Kidney (tissue), 14 donors: ENCODE data around the gene POLR2L. TPM values are rescaled to one million over a fixed set of nuclear protein-coding genes. Genes with fewer than 3 reads are reported as not detected.
A peak's percentile ranks its signal among the peaks of the same experiment; 100 is the strongest.

Source experiments
- DNase-seq, 5 donors: peaks; one replicate each; pipeline ENCODE4 v3.0.0-alpha.2; 2013 to 2020
- FAIRE-seq: peaks from 2 replicates; lab custom pipeline; 2012; peaks lifted over from hg19 to GRCh38; lab: Jason Lieb, UNC
- H3K27ac ChIP-seq, 2 donors: one replicate each; pipeline ENCODE4 v1.7.0; 2013; ENCODE audit warnings: low read depth in 2 of 2, low read length in 2 of 2, inconsistent platforms in 1 of 2
- H3K27me3 ChIP-seq: one replicate; pipeline ENCODE4 v1.7.1; 2013; ENCODE audit warnings: low read length, inconsistent platforms; ENCODE audit not compliant: control insufficient read depth, insufficient read depth
- H3K36me3 ChIP-seq, 3 donors: one replicate each; pipeline versions ENCODE4 v1.7.0 to v1.7.1; 2013; ENCODE audit warnings: low read length in 3 of 3, control low read depth in 1 of 3, inconsistent platforms in 1 of 3; ENCODE audit not compliant: insufficient read depth in 3 of 3, control insufficient read depth in 2 of 3
- H3K4me1 ChIP-seq, 3 donors: one replicate each; pipeline versions ENCODE4 v1.7.0 to v1.7.1; 2013; ENCODE audit warnings: low read length in 3 of 3, inconsistent platforms in 1 of 3, low read depth in 1 of 3; ENCODE audit not compliant: control insufficient read depth in 2 of 3, insufficient read depth in 2 of 3
- H3K4me3 ChIP-seq, 3 donors: one replicate each; pipeline versions ENCODE4 v1.7.0 to v1.8.1; 2013; ENCODE audit warnings: low read length in 3 of 3, control low read depth in 1 of 3, inconsistent platforms in 1 of 3
- H3K9ac ChIP-seq, 3 donors: one replicate each; pipeline versions ENCODE4 v1.7.0 to v1.7.1; 2013; ENCODE audit warnings: low read length in 3 of 3, control low read depth in 1 of 3, inconsistent platforms in 1 of 3
- H3K9me3 ChIP-seq, 3 donors: one replicate each; pipeline versions ENCODE4 v1.7.0 to v1.7.1; 2013; ENCODE audit warnings: low read length in 3 of 3, control low read depth in 1 of 3, inconsistent platforms in 1 of 3; ENCODE audit not compliant: control insufficient read depth in 2 of 3, insufficient read depth in 1 of 3
- CTCF ChIP-seq: IDR thresholded peaks from 3 replicates; pipeline ENCODE4 v1.5.1; 2012; ENCODE audit warnings: mild to moderate bottlenecking, moderate library complexity, borderline replicate concordance; ENCODE audit not compliant: insufficient read depth; ENCODE audit errors: extremely low read depth
- intact Hi-C: fragments of 100-400 bp; cut with DNase I; formaldehyde crosslinking; loops from one replicate; pipeline ENCODE4 v1.11.1; 2022
- polyA plus RNA-seq: library from polyadenylated mRNA; stranded (reverse); fragments of 350-450 nt; fragmentation: Illumina TruSeq; extraction: RNeasy Lipid Tissue Mini Kit (QIAGEN cat#74804); gene quantifications from one replicate; pipeline ENCODE4 v1.2.3, GENCODE V29; 2014; ENCODE audit warnings: low read depth, low replicate concordance; ENCODE audit not compliant: insufficient read depth
- total RNA-seq: library from RNA; stranded (reverse); fragmentation: NEBNext Ultra II Directional; extraction: Animal tissue kit (Norgen Biotek cat#: 25700); gene quantifications from one replicate; pipeline ENCODE4 v1.2.1, GENCODE V29; 2021
- donor health status: control.
- donor health status: control.
- donor health status: control.
- donor health status: control.
- donor health status: control.
- donor health status: DM: yes; HTN: yes; CAD: no.
- donor health status: Normal renal cell carcinoma (clear cell type).

Gene POLR2L
- total and polyA plus RNA-seq, 2 donors from 2014 or later: 107 to 376 TPM

- intact Hi-C loops: no loop called here
- peaks cover 0 to 7% (median 4%) of the 10 kb centered on the region in 3 donors for H3K4me1 ChIP-seq
- H3K9me3 ChIP-seq: no peaks in the 10 kb centered on the region
- TF ChIP-seq CTCF: no peak
- H3K36me3 ChIP-seq: no peaks in the 10 kb centered on the region
- H3K27ac ChIP-seq: no peak overlapping the region
- no peaks in the 10 kb centered on the region for H3K27me3 ChIP-seq
- H3K9ac ChIP-seq: no peak overlapping the region
- no peak overlapping the region for H3K4me3 ChIP-seq
- DNase-seq (no peak), FAIRE-seq (no peak)
Measured at GRCh38 chr11:875769-876301, 33.5 kb upstream of the POLR2L start.

DNA sequence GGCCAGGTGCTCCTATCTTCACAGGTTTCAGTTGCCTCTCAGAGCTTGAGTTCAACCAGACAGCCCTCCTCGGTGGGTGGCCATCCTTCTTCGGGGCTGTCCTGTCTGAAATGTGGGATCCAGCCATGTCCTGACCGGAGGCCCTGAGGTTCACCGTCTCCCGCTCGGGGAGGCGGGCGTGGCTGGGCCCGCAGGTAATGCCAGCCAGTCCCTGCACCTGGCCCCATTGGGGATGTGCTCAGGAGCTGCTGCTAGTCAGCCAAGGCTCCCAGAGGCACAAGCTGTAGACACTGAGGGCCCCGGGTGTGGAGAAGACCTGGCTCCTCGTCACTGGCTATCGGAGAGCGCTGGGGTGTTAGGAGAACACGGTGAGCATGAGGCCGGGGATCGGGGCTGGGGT, 32.9 kb upstream of the POLR2L start:
- Histone ChIP-seq H3K27me3 (no peaks in the 10 kb centered on the region), H3K4me3 (no peak overlapping the region), H3K4me1 (peaks cover 0 to 7% (median 4%) of the 10 kb centered on the region in 3 donors), H3K9ac (no peak overlapping the region), H3K36me3 (no peaks in the 10 kb centered on the region), H3K9me3 (no peaks in the 10 kb centered on the region), H3K27ac (no peak overlapping the region)
- TF ChIP-seq CTCF: no peak
- intact Hi-C loops: no loop called here
- DNase-seq (no peak), FAIRE-seq (no peak)

- Histone ChIP-seq H3K4me3 (no peak overlapping the region), H3K9ac (no peak overlapping the region), H3K27ac (no peak overlapping the region), H3K9me3 (no peaks in the 10 kb centered on the region), H3K4me1 (peaks cover 0 to 7% (median 4%) of the 10 kb centered on the region in 3 donors), H3K27me3 (no peaks in the 10 kb centered on the region), H3K36me3 (no peaks in the 10 kb centered on the region)
- FAIRE-seq (no peak), DNase-seq (peak in 2 of 5 donors; percentile 46 to 81)
- TF ChIP-seq CTCF: no peak
- intact Hi-C loops: no loop called here
Measured at GRCh38 chr11:873706-874105, 31.4 kb upstream of the POLR2L start.

DNA sequence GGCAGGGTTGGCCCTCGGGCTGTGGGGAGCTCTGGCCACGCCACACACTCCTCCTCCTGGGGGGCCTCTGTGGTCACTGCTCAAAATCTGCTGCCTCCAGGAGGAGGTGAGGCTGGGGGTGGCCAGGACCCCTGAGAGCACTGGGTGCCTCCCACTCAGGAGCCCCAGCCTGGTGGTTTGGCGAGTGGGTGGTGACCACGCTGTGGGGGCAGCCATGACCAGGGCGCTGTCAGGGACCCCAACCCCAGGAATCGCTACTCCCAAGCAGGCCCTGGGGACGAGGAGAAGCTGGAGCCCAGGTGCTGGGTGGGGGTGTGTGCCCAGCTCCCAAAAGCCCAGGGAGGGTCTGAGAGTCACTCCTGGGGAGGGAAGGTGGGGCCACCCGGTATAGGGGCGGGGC, 30.5 kb upstream of the POLR2L start:
- Histone ChIP-seq H3K27me3 (no peaks in the 10 kb centered on the region), H3K36me3 (no peaks in the 10 kb centered on the region), H3K4me3 (no peak overlapping the region), H3K4me1 (peaks cover 0 to 7% (median 4%) of the 10 kb centered on the region in 3 donors), H3K27ac (no peak overlapping the region), H3K9ac (no peak overlapping the region), H3K9me3 (no peaks in the 10 kb centered on the region)
- FAIRE-seq (no peak), DNase-seq (no peak)
- intact Hi-C loops: no loop called here
- TF ChIP-seq CTCF: no peak
